Measurements from ENCODE around the gene C2orf92.

The C2orf92 gene

GRCh38 chr2:97736608-97737330 is 67.3 kb downstream of the C2orf92 start:
- H3F3A ChIP-seq (ENCODE audit: control insufficient read depth, insufficient read depth) = no peaks in the 10 kb centered on the region
- no peaks in the 10 kb centered on the region for H3K4me1 ChIP-seq (ENCODE audit: control insufficient read depth, low read length)
- no peaks in the 10 kb centered on the region for H3K79me2 ChIP-seq (ENCODE audit: control insufficient read depth, low read length)
- no peaks in the 10 kb centered on the region for H3K9me2 ChIP-seq (replicated peaks; ENCODE audit: control insufficient read depth, low read length)
- H3K27me3 ChIP-seq (ENCODE audit: control insufficient read depth, low read length) = no peaks in the 10 kb centered on the region
- no peak for TF ChIP-seq CTCF (IDR thresholded peaks at IDR 0.05; ENCODE audit: low read depth, low read length, poor library complexity, severe bottlenecking)
- TF ChIP-seq EZH2phosphoT487 (IDR thresholded peaks at IDR 0.05; ENCODE audit: borderline replicate concordance, low read length) = no peak
- H3K36me3 ChIP-seq (ENCODE audit: control insufficient read depth, low read length) = no peaks in the 10 kb centered on the region
- H3K4me3 ChIP-seq (ENCODE audit: low read length) = no peak overlapping the region
- no peak overlapping the region for H3K4me2 ChIP-seq (ENCODE audit: low read length)
- no peaks in the 10 kb centered on the region for H4K20me1 ChIP-seq (ENCODE audit: control insufficient read depth, insufficient read depth, low read depth, low read length)
- no peak overlapping the region for H3K27ac ChIP-seq (ENCODE audit: low read depth, low read length)
- H3K9me3 ChIP-seq (ENCODE audit: control insufficient read depth, insufficient read depth, low read length) = no peaks in the 10 kb centered on the region

GRCh38 chr2:97737421-97738178 is 68.1 kb downstream of the C2orf92 start:
- Histone ChIP-seq H3K4me3 (ENCODE audit: low read length) (no peak overlapping the region), H3K27me3 (ENCODE audit: control insufficient read depth, low read length) (no peaks in the 10 kb centered on the region), H3K36me3 (ENCODE audit: control insufficient read depth, low read length) (no peaks in the 10 kb centered on the region), H3K9me2 (replicated peaks; ENCODE audit: control insufficient read depth, low read length) (no peaks in the 10 kb centered on the region), H3K4me2 (ENCODE audit: low read length) (no peak overlapping the region), H3K9me3 (ENCODE audit: control insufficient read depth, insufficient read depth, low read length) (no peaks in the 10 kb centered on the region), H3K4me1 (ENCODE audit: control insufficient read depth, low read length) (no peaks in the 10 kb centered on the region), H3K27ac (ENCODE audit: low read depth, low read length) (no peak overlapping the region), H4K20me1 (ENCODE audit: control insufficient read depth, insufficient read depth, low read depth, low read length) (no peaks in the 10 kb centered on the region), H3F3A (ENCODE audit: control insufficient read depth, insufficient read depth) (no peaks in the 10 kb centered on the region), H3K79me2 (ENCODE audit: control insufficient read depth, low read length) (no peaks in the 10 kb centered on the region)
- TF ChIP-seq CTCF (IDR thresholded peaks at IDR 0.05; ENCODE audit: low read depth, low read length, poor library complexity, severe bottlenecking) = no peak
- TF ChIP-seq EZH2phosphoT487 (IDR thresholded peaks at IDR 0.05; ENCODE audit: borderline replicate concordance, low read length) = no peak

GRCh38 chr2:97738179-97739019 is 68.9 kb downstream of the C2orf92 start:
- Histone ChIP-seq H3F3A (ENCODE audit: control insufficient read depth, insufficient read depth) (no peaks in the 10 kb centered on the region), H3K4me2 (ENCODE audit: low read length) (no peak overlapping the region), H3K27me3 (ENCODE audit: control insufficient read depth, low read length) (no peaks in the 10 kb centered on the region), H3K4me3 (ENCODE audit: low read length) (no peak overlapping the region), H3K27ac (ENCODE audit: low read depth, low read length) (no peak overlapping the region), H3K4me1 (ENCODE audit: control insufficient read depth, low read length) (no peaks in the 10 kb centered on the region), H3K79me2 (ENCODE audit: control insufficient read depth, low read length) (no peaks in the 10 kb centered on the region), H3K9me3 (ENCODE audit: control insufficient read depth, insufficient read depth, low read length) (no peaks in the 10 kb centered on the region), H4K20me1 (ENCODE audit: control insufficient read depth, insufficient read depth, low read depth, low read length) (no peaks in the 10 kb centered on the region), H3K9me2 (replicated peaks; ENCODE audit: control insufficient read depth, low read length) (no peaks in the 10 kb centered on the region), H3K36me3 (ENCODE audit: control insufficient read depth, low read length) (no peaks in the 10 kb centered on the region)
- no peak for TF ChIP-seq EZH2phosphoT487 (IDR thresholded peaks at IDR 0.05; ENCODE audit: borderline replicate concordance, low read length)
- TF ChIP-seq CTCF (IDR thresholded peaks at IDR 0.05; ENCODE audit: low read depth, low read length, poor library complexity, severe bottlenecking) = no peak
